Lower lobe of right lung (tissue), 2 donors: ENCODE measurements around the gene TNNT2. TPM values are rescaled to one million over a fixed set of nuclear protein-coding genes. Genes with fewer than 3 reads are reported as not detected.

Source experiments
- ATAC-seq, 2 donors: fragments of 200-7000 bp; cut with Tn5 transposase; one replicate each; pipeline ENCODE4 v1.9.1; 2020 to 2022; ENCODE audit warnings: mild to moderate bottlenecking in 2 of 2, moderate library complexity in 2 of 2
- DNase-seq: peaks from one replicate; pipeline ENCODE4 v3.0.0-alpha.2; 2020
- H3K27ac ChIP-seq: fragments of 200-600 bp; one replicate; pipeline ENCODE4 v1.8.0; 2022
- H3K27me3 ChIP-seq: fragments of 200-600 bp; one replicate; pipeline ENCODE4 v1.8.0; 2022; ENCODE audit warnings: low read depth
- H3K36me3 ChIP-seq: fragments of 200-600 bp; one replicate; pipeline ENCODE4 v1.8.0; 2022; ENCODE audit warnings: mild to moderate bottlenecking
- H3K4me1 ChIP-seq: fragments of 200-600 bp; one replicate; pipeline ENCODE4 v1.8.0; 2022
- H3K4me3 ChIP-seq: fragments of 200-600 bp; one replicate; pipeline ENCODE4 v1.8.0; 2022; ENCODE audit warnings: mild to moderate bottlenecking
- H3K9me3 ChIP-seq: fragments of 200-600 bp; one replicate; pipeline ENCODE4 v1.8.0; 2022
- CTCF ChIP-seq: fragments of 200-600 bp; IDR thresholded peaks from one replicate; pipeline ENCODE4 v1.8.0; 2022; ENCODE audit warnings: antibody characterized with exemption, mild to moderate bottlenecking
- intact Hi-C: fragments of 100-400 bp; cut with DNase I; formaldehyde crosslinking; loops from one replicate; pipeline ENCODE4 v1.11.0; 2022
- total RNA-seq: library from RNA; stranded (reverse); fragmentation: NEBNext Ultra II Directional; extraction: Animal tissue kit (Norgen Biotek cat#: 25700); gene quantifications from one replicate; pipeline ENCODE4 v1.2.1, GENCODE V29; 2021
- donor health status: DM: no; HTN: yes; CAD: no; lungs with severe emphysema.

TNNT2 gene
- total RNA-seq, 1 donor from 2014 or later = 6.4 TPM

GRCh38 chr1:201384406-201384782 is 6.9 kb upstream of the TNNT2 start:
- H3K27ac ChIP-seq = no peak overlapping the region
- H3K4me1 ChIP-seq = peaks cover 21% of the 10 kb centered on the region
- no peaks in the 10 kb centered on the region for H3K9me3 ChIP-seq
- H3K27me3 ChIP-seq = no peaks in the 10 kb centered on the region
- no peak for TF ChIP-seq CTCF
- H3K4me3 ChIP-seq = no peak overlapping the region
- DNase-seq = no peak
- no peak for ATAC-seq
- no peaks in the 10 kb centered on the region for H3K36me3 ChIP-seq
- intact Hi-C loops = no loop called here

- DNase-seq = no peak
- ATAC-seq = no peak
- Histone ChIP-seq H3K27me3 (no peaks in the 10 kb centered on the region), H3K4me1 (peaks cover 22% of the 10 kb centered on the region), H3K9me3 (no peaks in the 10 kb centered on the region), H3K4me3 (no peak overlapping the region), H3K36me3 (no peaks in the 10 kb centered on the region), H3K27ac (no peak overlapping the region)
- intact Hi-C loops = no loop called here
- no peak for TF ChIP-seq CTCF
Observed at GRCh38 chr1:201383647-201384405, 6.3 kb upstream of the TNNT2 start.

- ATAC-seq (peak; percentile 42 to 73), DNase-seq (peak; percentile 86)
- H3K27ac ChIP-seq = no peak overlapping the region
- H3K4me1 ChIP-seq = peaks cover 22% of the 10 kb centered on the region
- no peaks in the 10 kb centered on the region for H3K9me3 ChIP-seq
- intact Hi-C loops = no loop called here
- no peak overlapping the region for H3K4me3 ChIP-seq
- no peaks in the 10 kb centered on the region for H3K27me3 ChIP-seq
- no peak for TF ChIP-seq CTCF
- no peaks in the 10 kb centered on the region for H3K36me3 ChIP-seq
Observed at GRCh38 chr1:201381130-201381529, 3.6 kb upstream of the TNNT2 start.

GRCh38 chr1:201379733-201380242 is 2.3 kb upstream of the TNNT2 start:
- Histone ChIP-seq H3K36me3 (no peaks in the 10 kb centered on the region), H3K9me3 (no peaks in the 10 kb centered on the region), H3K4me1 (peaks cover 22% of the 10 kb centered on the region), H3K27me3 (no peaks in the 10 kb centered on the region), H3K4me3 (no peak overlapping the region), H3K27ac (no peak overlapping the region)
- intact Hi-C loops = no loop called here
- DNase-seq (no peak), ATAC-seq (no peak)
- TF ChIP-seq CTCF = no peak

- no peak for DNase-seq
- Histone ChIP-seq H3K36me3 (no peaks in the 10 kb centered on the region), H3K4me3 (no peak overlapping the region), H3K27me3 (peaks cover under 1% of the 10 kb centered on the region), H3K4me1 (peaks cover 22% of the 10 kb centered on the region), H3K27ac (no peak overlapping the region), H3K9me3 (no peaks in the 10 kb centered on the region)
- ATAC-seq = no peak
- TF ChIP-seq CTCF = no peak
- intact Hi-C loops = no loop called here
Observed at GRCh38 chr1:201378804-201379203, 1.3 kb upstream of the TNNT2 start.
